GM10266 (cell line): Measurements from ENCODE around the gene PRR35.
A peak's percentile ranks its signal among the peaks of the same experiment; 100 is the strongest.

Experiments
- DNase-seq: peaks from one replicate; pipeline ENCODE4 v3.0.0; 2012; ENCODE audit errors: extremely low spot score
- CTCF ChIP-seq: IDR thresholded peaks from 2 replicates; pipeline ENCODE4 v1.5.1; 2012; ENCODE audit warnings: mild to moderate bottlenecking, low read depth; ENCODE audit not compliant: control insufficient read depth, insufficient read depth; ENCODE audit errors: missing control alignments

PRR35 gene

GRCh38 chr16:588639-588888 is 28.4 kb downstream of the PRR35 start:
- no peak for DNase-seq
- TF ChIP-seq CTCF = no peak

- DNase-seq = peak; percentile 97
- no peak for TF ChIP-seq CTCF
Measured at GRCh38 chr16:588889-589657, 28.9 kb downstream of the PRR35 start.

GRCh38 chr16:589658-590187 is 29.5 kb downstream of the PRR35 start, which contains the start of gene RAB40C:
Gene RAB40C (plus strand): TSS chr16:590066. CDS start chr16:590292, 226 bp downstream.
- peak; percentile 34 for TF ChIP-seq CTCF
- DNase-seq = peak; percentile 100

GRCh38 chr16:590188-590814 is 30.1 kb downstream of the PRR35 start:
- TF ChIP-seq CTCF = peak; percentile 22
- DNase-seq = no peak

GRCh38 chr16:590815-591200 is 30.6 kb downstream of the PRR35 start:
- TF ChIP-seq CTCF = no peak
- no peak for DNase-seq

GRCh38 chr16:591231-591630 is 31.0 kb downstream of the PRR35 start:
- no peak for TF ChIP-seq CTCF
- DNase-seq = no peak

GRCh38 chr16:591892-592517 is 31.8 kb downstream of the PRR35 start:
- no peak for TF ChIP-seq CTCF
- no peak for DNase-seq
